ENCODE data around the gene DCAF7.

The DCAF7 gene

GRCh38 chr17:63595132-63595531, 44.9 kb downstream of the DCAF7 start:
- no peak for DNase-seq

GRCh38 chr17:63596856-63597586, 46.7 kb downstream of the DCAF7 start:
- DNase-seq, result no peak

- no peak for DNase-seq
These were observed 48.0 kb downstream of the DCAF7 start for GRCh38 chr17:63598281-63598680.

DNA sequence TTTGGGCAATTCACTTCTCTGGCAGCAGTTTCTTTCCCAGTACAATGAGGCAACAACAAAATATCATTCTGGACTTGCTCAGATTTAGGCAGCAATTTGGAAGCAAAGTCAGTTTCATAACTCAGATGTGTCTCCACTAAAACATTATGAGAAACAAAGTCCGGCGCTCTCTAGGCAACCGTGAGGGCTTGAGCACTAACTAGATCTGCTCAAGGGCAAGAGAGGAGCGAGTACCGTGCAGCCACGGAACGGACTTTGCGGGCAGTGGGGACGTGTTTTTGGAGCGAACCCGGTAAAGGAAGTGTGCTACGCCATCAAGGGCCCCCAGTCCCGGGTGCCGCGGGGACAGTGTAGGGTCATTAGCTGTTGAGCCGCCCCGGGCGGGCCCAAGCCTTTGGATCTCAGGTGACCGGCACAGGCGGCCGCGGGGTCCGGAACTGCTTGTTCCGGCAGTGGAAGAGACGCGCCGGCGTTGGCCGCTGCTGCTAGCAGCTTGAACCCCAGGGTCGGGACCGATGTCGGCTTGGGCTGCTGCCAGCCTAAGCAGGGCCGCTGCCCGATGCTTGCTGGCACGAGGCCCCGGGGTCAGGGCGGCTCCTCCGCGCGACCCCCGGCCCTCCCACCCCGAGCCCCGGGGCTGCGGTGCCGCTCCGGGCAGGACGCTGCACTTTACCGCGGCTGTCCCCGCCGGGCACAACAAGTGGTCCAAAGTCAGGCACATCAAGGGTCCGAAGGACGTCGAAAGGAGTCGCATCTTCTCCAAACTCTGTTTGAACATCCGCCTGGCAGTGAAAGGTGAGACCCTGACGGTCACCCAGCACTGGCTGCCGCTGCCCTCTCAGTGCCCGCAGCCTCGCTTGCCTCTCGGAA, 50.5 kb downstream of the DCAF7 start, which contains the start of gene TACO1:
Gene TACO1 (plus strand): TSS at position 327 of the 870 bp plus-strand sequence. CDS start 189 bp downstream, at position 516.
- DNase-seq, result peak; percentile 91

GRCh38 chr17:63601439-63602371, 51.4 kb downstream of the DCAF7 start:
- no peak for DNase-seq

DNA sequence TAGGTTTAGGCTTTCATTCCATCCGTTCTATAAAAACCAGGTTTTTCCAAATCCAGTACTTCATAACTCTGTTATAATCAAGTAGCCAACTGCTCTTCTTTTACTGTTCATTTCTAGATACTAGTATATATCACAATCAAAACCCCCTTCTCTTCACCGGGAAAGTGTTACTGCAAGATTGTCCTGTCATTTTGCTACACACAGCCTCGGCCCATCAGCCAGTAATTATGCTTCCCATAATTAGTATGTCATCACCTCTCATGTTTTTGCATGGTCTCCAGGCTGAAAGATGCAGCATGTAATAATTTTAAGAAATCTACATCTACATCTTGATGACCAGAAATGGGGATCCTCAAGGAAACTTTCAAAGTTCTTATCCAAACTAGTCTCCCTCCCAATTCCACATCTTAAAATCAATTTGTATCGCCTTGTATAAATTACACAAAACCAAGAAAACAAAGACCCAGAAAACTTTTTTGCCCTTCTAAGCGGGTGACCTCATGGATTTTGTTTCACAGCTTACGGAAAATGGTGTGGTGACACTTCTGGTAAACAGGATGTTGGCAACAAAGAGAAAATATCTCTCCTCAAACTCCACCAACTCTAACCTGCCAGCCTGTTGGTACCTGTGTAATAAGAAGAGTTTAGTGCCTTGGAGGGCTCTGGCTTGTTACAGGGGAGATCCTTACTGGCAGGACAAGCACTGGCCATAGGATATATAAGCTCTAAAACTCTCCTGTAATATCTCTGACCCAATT, 59.7 kb downstream of the DCAF7 start:
- no peak for DNase-seq

DNA sequence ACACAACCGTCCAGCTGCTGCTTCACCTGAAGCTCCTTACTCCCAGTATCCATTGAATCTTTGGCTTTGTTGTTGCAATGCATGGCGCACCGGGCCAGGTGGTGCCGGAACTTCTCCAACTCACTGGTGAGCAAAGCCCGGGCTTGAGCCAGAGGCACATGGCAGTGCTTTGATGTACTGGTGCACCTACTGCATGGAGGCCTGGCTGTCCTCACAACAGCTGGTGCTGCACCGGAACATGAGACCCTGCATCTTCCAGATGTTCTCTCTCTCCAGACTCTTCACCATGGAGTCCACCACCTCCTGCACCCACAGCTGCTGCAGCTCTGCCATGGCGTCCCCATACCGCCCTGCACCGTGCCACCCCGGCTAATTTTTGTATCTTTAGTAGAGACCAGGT, 60.6 kb downstream of the DCAF7 start:
- DNase-seq, result no peak

- DNase-seq, result no peak
These were observed 61.1 kb downstream of the DCAF7 start for GRCh38 chr17:63611354-63611753.

GRCh38 chr17:63613663-63614062, 63.4 kb downstream of the DCAF7 start:
- DNase-seq, result no peak

- no peak for DNase-seq
These were observed 71.0 kb downstream of the DCAF7 start for GRCh38 chr17:63621229-63621683.

DNA sequence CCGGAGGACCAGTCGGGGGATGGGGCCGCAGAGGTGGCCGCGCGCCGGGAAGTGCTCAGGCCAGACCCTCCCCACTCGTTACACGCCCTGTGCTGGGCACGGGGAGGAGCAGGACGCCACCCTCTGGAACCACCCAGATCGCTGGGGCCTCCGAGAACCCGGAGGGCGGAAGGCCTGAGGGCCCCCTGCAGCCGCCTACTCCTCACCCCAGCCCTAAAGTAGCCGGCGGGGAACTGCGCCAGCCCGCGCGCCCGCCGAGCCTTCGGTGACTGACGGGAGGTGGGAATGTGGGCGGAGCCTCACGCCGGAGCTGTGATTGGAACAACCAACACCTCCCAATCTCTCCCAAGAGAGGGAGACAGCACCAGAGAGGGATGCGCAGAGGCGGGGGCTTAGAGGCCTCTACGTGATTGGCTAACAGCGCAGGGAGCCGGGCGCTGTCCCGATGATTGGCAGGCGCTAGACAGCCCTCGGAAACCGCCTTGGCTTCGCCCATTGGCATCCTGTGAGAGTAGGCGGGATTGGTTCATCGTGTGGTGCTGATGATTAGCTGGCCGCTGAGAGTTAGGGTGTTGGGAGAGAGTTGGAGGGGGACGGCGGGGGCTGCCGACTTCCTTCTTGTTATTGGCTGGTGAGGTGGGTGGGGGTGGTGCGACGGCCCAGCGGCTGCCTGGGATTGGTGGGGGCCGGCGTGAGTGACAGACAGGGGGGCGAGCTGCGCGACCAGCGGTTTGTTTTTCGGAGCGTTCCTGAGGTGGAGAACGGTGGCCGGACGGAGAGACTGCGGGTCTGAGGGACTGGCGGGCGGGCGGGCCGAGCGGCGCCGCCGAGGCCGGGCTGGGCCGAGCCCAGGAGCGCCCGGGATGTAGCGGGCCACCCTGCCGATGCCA, 71.7 kb downstream of the DCAF7 start, which contains the start of gene MAP3K3:
Gene MAP3K3 (plus strand): TSS at position 734 of the 890 bp plus-strand sequence. CDS start 343 bp downstream, outside the sequence.
- peak; percentile 96 for DNase-seq

- DNase-seq, result peak; percentile 74
These were observed 72.5 kb downstream of the DCAF7 start for GRCh38 chr17:63622574-63623390.

- no peak for DNase-seq
These were observed 73.7 kb downstream of the DCAF7 start for GRCh38 chr17:63623786-63624530.

DNA sequence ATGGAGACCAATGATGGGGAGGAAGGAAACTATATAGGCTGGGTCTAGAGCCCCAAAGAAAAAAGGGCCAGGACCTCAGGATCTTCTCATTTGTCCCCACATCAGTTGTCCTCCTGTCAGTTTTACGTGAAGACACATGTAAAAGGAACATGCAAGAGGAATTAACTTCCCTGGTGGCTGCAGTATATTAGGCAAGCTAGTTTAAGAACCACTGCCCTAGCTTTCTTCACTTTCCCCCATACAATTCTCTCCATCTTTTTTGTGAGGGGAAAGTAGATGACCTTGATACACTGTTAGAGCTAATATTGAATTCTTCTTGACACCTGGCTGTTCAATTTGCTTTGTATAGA, 74.2 kb downstream of the DCAF7 start:
- no peak for DNase-seq

- no peak for DNase-seq
These were observed 76.4 kb downstream of the DCAF7 start for GRCh38 chr17:63626551-63627180.

- DNase-seq, result no peak
These were observed 79.3 kb downstream of the DCAF7 start for GRCh38 chr17:63629627-63630026.

GRCh38 chr17:63631062-63631461, 80.8 kb downstream of the DCAF7 start:
- no peak for DNase-seq

DNA sequence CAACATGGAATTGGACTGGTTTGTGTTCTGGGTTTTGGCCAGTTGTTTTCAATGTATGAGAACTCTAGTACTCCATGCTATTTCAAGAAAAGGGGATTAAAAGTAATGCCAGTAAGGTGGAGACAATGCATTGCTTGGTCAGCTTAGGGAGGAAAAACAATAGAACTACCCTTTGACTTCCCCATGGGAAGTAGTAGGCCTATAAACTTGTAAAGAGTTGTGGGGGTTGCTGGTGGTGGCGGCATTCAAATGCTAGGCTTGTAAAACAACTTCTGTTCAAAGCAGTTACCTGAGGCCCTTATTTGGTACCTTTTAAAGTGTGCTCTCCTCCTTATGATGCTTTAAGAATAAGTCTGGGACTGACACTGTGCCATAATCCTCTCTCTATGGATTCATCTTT, 81.3 kb downstream of the DCAF7 start:
- DNase-seq, result no peak

GRCh38 chr17:63633742-63634141, 83.5 kb downstream of the DCAF7 start:
- no peak for DNase-seq

All from stimulated activated CD8-positive, alpha-beta memory T cell treated with anti-CD3 and anti-CD28 coated beads, Interleukin-4, amount 100 ng/mL, for 48 hours (primary cell).